ENCODE data around the gene LTB.
"Not testable (repeated sequence)": the region's sequence is repeated elsewhere in the genome, so short reads cannot be mapped to it uniquely, and the experiment has no call there.

Gene LTB

DNA sequence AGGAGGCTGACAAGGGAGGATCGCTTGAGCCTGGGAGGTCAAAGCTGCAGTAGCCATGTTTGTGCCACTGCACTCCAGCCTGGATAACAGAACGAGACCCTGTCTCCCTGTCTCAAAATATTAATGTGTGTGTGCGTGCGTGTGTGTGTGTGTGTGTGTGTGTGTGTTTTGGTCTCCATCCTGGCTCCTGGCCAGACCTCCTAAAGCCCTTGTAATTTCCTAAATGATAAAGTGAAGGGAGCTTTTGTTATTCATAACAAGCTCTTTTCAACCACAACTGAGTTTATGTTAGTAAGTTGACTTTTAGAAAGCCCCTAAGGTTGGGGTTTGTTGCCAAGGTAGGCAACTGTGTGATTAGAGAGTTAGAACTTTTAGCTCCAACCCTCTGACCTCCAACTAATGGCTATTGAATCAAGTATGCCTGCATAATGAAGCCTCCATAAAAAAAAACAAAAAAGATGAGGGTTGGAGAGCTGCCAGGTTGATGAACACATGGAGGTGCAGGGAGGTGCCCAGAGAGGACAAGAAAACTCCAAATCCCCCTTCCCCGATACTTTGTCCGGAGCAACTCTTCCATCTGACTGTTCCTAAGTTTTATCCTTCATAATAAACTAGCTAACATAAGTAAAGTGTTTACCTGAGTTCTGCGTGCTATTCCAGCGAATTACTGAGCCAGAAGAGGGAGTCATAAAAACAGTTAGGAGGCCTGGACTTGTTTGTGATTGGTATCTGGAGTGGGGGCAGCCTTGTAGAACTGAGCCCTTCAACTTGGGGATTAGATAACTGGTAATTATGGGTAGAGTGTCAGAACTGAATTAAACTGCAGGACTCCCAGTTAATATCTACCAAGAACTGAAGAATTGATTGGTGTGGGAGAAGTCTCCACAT is 27.5 kb upstream of the LTB start:
- DNase-seq (ENCODE audit: low read depth in 2 of 2): no peak

DNA sequence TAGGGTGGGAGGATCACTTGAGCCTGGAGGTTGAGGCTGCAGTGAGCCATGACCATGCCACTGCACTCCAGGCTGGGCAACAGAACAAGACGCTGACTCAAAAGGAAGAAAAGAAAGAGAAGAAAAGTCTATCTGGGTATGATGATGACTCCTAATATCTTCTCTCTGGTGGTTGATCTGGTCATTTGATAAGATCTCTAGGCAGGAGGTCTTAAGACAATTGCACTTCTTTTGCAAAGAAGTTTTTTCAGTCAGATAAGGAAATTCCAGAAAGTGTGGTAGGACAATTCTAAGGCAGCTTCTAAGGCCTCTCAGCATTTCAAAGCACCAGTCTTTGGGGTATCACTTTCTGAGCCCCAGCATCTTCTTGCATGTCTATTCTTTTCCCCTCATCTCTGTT is 25.1 kb upstream of the LTB start:
- DNase-seq (ENCODE audit: low read depth in 2 of 2): no peak

DNA sequence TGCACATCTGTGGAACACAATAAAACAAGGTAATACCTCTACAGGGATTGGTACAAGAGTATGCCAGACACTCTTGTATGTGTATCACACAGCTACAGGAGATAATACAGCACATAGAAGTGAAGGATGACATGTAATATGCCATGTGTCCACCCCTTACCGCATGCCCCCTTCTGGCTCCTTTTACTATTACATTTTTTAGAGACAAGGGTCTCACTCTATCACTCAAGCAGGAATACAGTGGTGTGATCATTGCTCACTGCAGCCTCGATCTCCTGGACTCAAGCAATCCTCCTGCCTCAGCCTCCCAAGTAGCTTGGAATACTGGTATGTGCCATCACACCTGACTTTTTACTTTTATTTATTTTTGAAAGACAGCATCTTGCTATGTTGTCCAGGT is 14.8 kb upstream of the LTB start:
- no peak for DNase-seq (ENCODE audit: low read depth in 2 of 2)

DNA sequence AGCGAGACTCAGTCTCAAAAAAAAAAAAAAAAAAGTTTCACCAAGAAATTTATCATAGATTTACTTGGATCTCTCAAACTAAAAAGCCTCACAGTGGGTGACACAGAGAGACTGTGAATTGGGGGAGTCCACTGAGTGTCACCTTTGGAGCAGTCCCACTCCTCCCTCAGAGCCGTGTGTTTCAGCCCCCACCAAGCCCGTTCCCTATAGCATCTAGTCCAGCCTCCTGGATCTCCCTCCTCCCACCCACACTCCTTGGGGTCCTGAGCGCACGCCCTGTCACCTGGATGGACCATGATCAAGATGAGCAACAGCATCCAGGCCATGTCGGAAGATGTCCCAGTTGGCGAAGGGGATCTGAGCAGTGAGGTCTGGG is 10.2 kb upstream of the LTB start:
- no peak for DNase-seq (ENCODE audit: low read depth in 2 of 2)

DNA sequence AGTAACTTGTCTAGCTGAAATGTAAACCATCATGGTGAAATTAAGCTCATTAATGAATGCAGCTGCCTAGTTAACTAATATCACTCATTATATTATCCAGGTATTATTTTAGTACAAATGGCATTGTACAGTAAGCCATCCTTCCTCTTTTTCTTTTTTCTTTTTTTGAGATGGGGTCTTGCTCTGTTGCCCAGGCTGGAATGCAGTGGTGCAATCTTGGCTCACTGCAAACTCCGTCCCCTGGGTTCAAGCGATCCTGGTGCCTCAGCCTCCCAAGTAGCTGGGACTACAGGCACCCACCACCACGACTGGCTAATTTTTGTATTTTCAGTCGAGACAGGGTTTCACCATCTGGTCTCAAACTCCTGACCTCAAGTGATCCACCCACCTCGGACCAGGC is 8.5 kb upstream of the LTB start:
- DNase-seq (ENCODE audit: low read depth in 2 of 2): not testable (repeated sequence)

DNA sequence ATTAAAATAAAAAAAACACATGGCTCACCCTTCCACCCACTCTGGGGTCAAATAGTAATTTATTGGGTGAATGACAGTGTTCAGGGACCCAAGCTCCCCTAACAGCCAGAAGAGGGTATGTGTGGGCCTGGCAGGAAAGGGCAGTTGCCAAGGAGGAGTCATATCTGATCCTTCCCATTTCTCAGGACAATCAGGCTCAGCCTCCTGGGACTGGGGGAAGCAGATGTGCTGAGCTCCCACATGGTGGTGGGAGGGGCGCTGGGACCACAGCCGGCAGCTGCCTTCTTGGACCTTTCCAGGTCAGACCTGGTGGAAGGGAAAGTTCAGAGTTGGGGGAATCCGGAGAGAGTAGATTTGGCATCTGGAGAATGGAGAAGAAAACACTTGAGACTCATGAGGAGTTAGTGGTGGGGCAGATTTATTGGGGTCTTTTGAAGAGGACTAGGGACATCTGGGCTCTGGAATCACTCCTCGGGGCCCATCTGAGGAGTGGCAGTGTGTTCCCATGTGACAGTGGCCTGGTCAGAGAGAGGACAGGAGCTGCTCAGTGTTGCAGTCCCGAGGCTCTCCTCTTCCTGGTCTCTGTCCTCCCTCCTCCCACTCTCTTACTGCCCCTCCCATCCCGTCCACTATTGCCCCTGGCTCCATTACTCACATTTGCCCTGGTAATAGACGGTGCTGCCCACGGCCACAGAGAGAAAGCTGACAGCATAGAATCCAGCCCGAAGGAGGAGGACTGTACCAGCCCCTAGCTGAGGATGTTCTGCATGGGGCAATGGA is 6.8 kb upstream of the LTB start:
- no peak for DNase-seq (ENCODE audit: low read depth in 2 of 2)

DNA sequence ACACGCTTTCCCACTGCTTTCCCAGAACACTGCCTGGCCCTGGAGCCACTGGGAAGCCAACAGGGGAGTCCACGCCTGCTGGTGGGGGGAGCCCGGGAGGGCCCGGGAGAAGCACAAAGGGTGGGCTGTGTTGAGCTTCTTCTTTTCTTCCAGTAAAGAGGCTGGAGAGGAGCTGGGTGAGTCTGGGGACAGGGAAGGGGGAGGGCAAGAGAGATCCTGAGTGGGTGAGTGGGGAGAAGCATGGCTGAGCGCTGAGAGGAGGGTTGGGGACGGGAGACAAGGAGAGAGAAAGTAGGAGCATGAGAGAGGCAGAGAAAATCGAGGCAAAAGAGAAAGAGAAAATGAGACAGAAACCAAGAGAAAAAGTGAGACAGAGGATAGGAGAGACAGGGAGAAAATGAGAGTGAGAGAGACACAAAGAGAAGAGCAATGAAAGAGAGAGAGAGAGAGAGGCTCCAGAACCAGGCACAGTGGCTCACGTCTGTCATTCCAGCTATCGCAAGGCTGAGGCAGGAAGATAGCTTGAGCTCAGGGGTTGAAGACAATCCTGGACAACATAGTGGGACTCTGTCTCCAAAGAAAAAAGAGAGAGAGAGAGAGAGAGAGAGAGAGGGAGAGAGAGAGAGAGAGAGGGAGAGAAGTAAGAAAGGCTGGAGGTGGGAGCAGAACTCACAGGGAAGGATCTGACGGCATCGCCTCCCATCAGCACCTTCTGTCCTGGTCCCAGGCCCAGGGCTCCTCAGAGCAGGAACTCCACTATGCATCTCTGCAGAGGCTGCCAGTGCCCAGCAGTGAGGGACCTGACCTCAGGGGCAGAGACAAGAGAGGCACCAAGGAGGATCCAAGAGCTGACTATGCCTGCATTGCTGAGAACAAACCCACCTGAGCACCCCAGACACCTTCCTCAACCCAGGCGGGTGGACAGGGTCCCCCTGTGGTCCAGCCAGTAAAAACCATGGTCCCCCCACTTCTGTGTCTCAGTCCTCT is 5.9 kb upstream of the LTB start:
- DNase-seq (ENCODE audit: low read depth in 2 of 2): no peak

DNA sequence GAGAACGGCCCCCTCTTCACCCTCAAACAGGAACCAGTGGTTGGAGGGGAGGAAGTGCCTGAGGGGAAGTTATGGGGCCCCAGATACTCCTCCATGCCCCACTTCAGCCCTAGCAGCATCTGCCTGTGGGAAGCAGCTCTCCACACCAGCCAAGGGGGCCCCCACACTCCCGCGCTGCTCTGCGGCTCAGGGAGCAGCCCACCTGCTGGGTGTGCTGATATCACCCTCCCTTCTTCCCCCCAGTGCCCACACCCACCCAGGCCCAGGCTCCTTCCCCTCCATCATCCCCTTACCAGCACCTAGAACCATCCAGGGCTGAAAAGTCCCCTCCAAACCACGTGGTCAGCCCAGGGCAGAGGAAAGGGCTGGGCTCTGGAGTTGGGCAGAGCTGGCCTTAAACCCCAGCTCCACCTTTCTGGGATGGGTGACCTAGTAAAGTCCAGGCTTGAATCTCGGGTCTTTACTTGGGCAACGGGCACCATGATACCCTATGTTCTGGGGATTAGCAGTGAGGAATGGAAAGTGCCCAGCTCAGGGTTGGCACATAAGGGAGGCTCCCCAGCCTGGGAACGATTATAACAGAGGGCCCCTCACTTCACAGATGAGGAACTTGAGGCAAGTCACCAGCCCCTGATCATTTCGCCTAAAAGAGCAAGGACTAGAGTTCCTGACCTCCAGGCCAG is 4.5 kb upstream of the LTB start:
- DNase-seq (ENCODE audit: low read depth in 2 of 2): no peak

DNA sequence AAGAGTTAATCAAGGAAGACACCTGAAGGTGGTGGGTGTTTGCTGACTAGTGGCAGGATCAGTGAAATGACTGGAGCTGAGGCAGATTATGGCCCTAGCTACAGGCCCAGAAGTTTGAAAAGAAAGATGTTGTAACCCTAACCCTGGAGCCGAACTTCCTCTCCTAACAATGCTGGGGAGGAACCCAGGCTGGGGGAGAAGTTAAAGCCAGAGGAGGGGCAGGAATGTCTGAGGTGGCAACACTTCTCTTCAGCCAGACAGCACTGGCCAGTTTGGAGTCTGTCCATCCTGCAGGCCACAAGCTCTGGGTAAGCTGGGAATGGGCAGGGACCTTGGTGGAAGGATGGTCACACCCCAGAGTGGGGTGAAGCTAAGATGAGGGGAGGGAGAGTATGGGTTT is 3.8 kb upstream of the LTB start, which contains the start of gene LST1:
Gene LST1, plus strand, starts transcription at position 270 of the 400 bp plus-strand sequence. CDS start 1,023 bp downstream, outside the sequence.
- DNase-seq (ENCODE audit: low read depth in 2 of 2): no peak

DNA sequence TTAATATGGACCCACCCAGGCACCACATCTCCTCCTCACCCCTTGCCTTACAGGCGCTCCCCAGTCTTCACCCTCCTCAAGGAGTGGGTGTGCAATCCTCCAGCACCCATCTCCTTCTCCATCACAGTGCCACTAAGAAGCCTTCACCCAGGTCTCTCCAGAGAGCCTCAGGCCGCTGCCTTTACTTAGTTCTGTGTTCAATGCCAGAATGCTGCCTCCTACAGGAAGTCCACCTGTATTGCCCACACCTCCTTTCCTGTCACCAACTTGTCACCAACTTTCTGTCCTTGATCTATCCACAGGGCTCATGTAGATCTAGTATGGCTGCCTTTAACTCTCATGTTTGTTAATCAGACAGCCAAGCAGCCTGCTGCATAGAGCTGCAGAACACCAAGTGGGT is 3.3 kb upstream of the LTB start:
- DNase-seq (ENCODE audit: low read depth in 2 of 2): no peak

DNA sequence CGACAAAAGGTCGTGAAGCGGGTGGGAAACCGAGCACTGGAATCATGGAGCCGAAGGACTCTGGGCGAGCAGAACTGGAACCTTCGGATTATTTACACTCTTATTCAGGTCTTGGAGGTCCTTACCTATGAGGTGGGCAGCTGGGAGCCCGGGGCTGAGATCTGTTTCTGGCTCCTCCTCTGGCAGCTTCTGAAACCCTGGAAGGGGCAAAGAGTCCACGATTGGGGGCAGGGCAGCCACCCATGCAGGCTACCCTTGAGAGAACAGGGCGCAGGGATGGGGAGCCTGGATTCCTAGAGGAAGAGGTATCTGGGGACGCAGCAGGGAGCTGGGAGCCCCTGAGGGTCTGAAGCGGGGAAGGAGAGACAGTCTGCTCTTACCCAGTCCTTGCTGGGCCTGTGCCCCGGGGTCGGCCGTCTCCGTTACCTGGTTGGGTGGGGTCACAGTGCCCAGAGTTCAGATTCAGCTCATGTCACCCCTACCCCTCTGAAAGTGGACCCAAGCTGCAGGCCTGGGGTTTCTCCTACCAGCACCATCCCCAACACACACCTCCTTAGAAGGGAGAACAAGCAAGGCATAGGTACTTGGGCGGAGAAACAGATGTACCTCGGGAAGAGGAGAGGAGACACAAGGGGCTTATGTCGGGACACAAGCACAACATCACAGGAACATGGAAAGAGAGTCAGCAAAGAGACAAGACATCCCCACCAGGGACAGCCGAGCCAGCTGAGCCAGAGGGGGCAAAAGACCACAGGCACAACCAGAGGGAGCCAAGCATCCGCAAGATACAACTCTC is 592 bp downstream of the LTB start:
- DNase-seq (ENCODE audit: low read depth in 2 of 2): no peak

DNA sequence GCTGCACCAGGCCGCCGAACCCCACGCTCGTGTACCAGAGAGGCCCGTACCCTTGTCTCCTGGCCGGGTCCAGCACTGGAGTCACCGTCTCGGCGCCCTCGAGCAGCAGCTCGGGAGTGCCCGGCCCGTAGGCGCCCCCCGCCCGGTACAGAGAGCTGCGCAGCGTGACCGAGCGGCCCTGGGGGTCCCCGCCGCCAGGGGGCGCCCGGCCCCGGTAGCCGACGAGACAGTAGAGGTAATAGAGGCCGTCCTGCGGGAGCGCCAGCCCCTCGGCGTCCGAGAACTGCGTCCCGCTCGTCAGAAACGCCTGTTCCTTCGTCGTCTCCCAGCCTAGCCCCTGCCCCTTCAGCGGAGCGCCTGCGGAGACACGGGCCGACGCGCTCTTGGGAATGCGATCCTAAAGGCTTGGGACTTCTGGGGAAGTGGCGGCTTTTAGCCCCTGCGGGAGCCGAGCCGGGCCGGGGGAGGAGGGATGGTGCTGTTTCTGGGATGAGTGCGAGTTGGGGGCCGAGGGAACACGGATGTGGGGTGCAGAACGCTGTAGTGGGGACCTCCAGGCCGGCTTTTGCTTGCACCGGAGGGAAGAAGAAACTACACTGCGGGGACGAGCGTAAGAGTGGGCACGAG is 1.3 kb downstream of the LTB start:
- peak; percentile 85 to 87 for DNase-seq (ENCODE audit: low read depth in 2 of 2)

DNA sequence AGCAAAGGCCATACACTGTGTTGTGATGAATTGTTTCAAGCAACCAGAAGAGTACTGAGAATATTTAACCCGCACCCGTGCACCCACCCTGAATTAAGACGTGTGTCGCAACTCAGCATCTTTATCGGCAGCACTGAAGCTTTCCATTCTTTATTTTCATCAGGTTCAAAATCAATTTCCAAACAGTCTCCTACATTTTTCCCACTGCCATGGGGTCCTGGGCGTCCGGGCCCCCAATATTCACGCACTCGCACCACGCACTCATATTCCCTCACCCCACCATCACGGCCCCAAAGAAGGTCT is 1.8 kb downstream of the LTB start:
- no peak for DNase-seq (ENCODE audit: low read depth in 2 of 2)

DNA sequence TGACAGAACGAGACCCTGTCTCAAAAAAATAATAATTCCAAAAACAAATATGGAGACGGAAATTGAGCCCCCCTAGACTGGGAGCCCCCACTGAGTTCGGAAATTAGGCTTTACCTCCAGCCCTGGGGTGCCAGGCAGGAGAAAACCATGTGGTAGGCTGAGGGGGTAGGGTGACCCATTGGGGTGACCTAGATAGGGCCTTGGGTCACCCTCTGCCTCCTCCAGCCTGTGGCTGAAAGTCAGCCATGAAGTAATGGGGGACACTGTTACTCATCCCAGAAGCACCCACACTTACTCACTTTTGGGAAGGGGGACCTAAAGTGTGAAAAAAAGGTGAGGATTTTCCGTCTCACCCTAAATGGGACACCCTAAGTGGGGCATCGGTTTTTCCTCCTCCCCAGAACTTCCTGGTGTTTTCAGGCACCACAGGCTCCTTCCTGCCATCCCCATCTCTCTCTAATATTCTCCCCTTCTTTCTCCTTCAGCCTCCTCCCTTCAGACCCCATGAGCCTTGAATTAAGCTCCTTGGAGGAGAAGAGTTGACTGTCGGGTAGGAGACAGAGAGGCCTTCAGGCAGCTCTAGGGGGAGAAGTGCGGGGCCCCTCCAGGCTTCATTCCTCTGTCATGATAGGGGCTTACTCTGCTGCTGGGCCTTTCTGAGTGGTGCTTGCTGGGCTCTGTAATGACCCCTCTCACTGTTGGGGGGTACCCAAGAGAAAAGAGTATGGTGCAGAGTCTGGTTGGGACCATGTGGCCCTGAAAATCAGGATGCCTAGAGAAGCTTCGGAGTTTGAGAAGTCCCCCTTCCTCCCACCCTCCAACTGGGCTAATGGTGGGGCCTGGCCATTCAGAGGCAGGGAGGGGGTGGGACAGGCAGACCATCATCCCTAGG is 2.4 kb downstream of the LTB start:
- DNase-seq (ENCODE audit: low read depth in 2 of 2): no peak

DNA sequence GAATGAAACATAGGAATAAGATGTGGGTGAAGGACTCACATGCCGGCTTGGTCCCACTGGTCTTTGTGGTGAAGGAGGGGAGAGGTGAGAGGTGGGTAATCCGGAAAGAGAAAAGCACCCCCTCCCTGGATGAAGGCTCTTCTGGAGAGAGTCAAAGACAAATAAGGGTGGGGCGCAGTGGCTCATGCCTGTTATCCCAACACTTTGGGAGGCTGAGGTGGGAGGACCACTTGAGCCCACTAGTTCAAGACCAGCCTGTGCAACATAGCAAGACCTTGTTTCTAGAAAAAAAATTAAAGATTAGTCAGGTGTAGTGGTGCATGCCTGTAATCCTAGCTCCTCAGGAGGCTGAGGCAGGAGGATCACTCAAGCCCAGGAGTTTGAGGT is 3.1 kb downstream of the LTB start:
- no peak for DNase-seq (ENCODE audit: low read depth in 2 of 2)

DNA sequence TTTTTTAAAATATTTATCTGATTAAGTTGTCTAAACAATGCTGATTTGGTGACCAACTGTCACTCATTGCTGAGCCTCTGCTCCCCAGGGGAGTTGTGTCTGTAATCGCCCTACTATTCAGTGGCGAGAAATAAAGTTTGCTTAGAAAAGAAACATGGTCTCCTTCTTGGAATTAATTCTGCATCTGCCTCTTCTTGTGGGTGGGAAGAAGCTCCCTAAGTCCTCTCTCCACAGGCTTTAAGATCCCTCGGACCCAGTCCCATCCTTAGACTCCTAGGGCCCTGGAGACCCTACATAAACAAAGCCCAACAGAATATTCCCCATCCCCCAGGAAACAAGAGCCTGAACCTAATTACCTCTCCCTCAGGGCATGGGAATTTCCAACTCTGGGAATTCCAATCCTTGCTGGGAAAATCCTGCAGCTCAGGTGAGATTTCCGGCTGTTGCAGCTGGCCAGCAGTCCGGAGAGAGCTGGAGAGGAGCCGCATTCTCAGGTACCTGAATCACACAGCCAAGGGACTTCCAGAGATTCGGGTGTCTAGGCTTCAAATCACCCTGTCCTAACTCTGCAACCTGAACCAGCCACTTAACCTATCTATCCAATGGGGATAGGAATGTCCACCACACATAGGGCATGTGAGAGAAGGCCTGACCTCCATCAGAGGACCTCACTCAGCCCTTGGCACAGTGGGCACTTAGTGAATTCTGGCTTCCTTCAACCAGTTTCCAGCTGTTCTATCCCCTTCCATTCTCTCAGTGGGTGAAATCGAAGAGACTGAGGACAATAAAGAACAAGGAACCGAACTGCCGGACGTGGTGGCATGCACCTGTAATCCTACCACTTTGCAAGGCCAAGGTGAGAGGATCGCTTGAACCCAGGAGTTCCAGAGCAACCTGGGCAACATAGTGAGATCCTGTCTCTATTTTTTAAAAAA is 3.8 kb downstream of the LTB start:
- no peak for DNase-seq (ENCODE audit: low read depth in 2 of 2)

DNA sequence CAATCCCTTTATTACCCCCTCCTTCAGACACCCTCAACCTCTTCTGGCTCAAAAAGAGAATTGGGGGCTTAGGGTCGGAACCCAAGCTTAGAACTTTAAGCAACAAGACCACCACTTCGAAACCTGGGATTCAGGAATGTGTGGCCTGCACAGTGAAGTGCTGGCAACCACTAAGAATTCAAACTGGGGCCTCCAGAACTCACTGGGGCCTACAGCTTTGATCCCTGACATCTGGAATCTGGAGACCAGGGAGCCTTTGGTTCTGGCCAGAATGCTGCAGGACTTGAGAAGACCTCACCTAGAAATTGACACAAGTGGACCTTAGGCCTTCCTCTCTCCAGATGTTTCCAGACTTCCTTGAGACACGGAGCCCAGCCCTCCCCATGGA is 4.7 kb downstream of the LTB start:
- no peak for DNase-seq (ENCODE audit: low read depth in 2 of 2)
